ENCODE measurements around the gene LRRC38.

DNA sequence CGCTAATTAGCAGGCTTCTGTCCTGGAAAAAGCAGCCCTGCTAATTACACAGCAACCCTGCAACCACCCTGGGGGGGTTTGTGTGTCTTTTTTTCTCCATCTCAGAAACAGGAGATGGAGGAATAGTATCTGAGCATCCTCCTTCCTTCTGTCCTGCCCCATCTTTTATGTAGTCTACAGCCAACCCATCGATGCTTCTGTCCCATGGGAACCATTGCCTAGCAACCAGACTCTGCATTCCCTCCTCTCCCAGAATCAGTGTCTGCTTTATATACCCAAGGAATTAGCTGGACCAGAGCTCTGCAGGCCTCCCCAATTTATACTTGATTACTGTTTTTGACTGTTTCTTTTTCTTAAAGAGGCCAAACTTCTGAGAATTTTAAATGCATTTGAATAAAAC is 35.1 kb downstream of the LRRC38 start:
- TF ChIP-seq, protein P1, sequence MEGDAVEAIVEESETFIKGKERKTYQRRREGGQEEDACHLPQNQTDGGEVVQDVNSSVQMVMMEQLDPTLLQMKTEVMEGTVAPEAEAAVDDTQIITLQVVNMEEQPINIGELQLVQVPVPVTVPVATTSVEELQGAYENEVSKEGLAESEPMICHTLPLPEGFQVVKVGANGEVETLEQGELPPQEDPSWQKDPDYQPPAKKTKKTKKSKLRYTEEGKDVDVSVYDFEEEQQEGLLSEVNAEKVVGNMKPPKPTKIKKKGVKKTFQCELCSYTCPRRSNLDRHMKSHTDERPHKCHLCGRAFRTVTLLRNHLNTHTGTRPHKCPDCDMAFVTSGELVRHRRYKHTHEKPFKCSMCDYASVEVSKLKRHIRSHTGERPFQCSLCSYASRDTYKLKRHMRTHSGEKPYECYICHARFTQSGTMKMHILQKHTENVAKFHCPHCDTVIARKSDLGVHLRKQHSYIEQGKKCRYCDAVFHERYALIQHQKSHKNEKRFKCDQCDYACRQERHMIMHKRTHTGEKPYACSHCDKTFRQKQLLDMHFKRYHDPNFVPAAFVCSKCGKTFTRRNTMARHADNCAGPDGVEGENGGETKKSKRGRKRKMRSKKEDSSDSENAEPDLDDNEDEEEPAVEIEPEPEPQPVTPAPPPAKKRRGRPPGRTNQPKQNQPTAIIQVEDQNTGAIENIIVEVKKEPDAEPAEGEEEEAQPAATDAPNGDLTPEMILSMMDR (IDR thresholded peaks at IDR 0.05; ENCODE audit: control extremely low read depth in 1 of 3, insufficient read depth in 1 of 3, low read depth in 1 of 3, low read length in 3 of 3), result no peak
- TF ChIP-seq PHF8 (conservative IDR thresholded peaks at IDR 0.05; ENCODE audit: low read depth, low read length) (no peak), CBX5 (IDR thresholded peaks at IDR 0.05; ENCODE audit: low read depth, low read length) (no peak)
- TF ChIP-seq, protein P2, sequence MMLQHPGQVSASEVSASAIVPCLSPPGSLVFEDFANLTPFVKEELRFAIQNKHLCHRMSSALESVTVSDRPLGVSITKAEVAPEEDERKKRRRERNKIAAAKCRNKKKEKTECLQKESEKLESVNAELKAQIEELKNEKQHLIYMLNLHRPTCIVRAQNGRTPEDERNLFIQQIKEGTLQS (IDR thresholded peaks at IDR 0.05; ENCODE audit: insufficient read depth, low read depth, low read length), result no peak
